Measurements from ENCODE around the gene OR1J1.

OR1J1 gene

DNA sequence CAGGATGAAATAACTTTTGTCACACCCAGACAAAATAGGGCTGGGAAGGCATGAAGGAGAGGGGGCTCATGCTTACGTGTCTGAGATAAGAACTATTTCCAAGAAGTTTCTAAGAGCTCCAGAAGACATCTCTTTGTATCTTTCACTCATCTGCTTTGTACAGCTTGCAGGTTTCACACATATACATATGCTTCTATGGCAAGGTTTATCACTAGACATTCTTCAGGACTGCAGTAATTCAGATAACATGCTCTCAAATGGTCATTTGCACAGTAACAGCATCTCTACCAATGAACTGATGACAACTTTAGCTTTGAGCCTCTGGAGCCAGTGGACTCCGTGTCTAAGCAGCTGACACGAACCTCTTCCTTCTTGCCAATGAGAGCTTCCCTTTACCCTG, 3.2 kb downstream of the OR1J1 start:
- Mint-ChIP-seq H3K4me1 (no peaks in the 10 kb centered on the region), H3K27ac (no peak overlapping the region)
- TF ChIP-seq, protein P1, sequence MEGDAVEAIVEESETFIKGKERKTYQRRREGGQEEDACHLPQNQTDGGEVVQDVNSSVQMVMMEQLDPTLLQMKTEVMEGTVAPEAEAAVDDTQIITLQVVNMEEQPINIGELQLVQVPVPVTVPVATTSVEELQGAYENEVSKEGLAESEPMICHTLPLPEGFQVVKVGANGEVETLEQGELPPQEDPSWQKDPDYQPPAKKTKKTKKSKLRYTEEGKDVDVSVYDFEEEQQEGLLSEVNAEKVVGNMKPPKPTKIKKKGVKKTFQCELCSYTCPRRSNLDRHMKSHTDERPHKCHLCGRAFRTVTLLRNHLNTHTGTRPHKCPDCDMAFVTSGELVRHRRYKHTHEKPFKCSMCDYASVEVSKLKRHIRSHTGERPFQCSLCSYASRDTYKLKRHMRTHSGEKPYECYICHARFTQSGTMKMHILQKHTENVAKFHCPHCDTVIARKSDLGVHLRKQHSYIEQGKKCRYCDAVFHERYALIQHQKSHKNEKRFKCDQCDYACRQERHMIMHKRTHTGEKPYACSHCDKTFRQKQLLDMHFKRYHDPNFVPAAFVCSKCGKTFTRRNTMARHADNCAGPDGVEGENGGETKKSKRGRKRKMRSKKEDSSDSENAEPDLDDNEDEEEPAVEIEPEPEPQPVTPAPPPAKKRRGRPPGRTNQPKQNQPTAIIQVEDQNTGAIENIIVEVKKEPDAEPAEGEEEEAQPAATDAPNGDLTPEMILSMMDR (IDR thresholded peaks at IDR 0.05; ENCODE audit: unreplicated experiment in 3 of 3): no peak

GRCh38 chr9:122468735-122469134, 9.0 kb downstream of the OR1J1 start:
- H3K4me1 Mint-ChIP-seq: no peaks in the 10 kb centered on the region
- no peaks in the 10 kb centered on the region for H3K9me3 Mint-ChIP-seq
- peaks cover 66% of the 10 kb centered on the region for H3K27me3 Mint-ChIP-seq (ENCODE audit: low read depth)
- no peak overlapping the region for H3K27ac Mint-ChIP-seq
- H3K4me3 Mint-ChIP-seq: no peak overlapping the region
- TF ChIP-seq, protein P1 (IDR thresholded peaks at IDR 0.05; ENCODE audit: unreplicated experiment in 3 of 3): no peak
- no peaks in the 10 kb centered on the region for H3K36me3 Mint-ChIP-seq (ENCODE audit: low read depth)

More for the DNA sequence above, 3.2 kb downstream of the OR1J1 start:
- Mint-ChIP-seq H3K4me3 (no peak overlapping the region), H3K36me3 (ENCODE audit: low read depth) (no peaks in the 10 kb centered on the region), H3K27me3 (ENCODE audit: low read depth) (peaks cover 57% of the 10 kb centered on the region), H3K9me3 (no peaks in the 10 kb centered on the region)

DNA sequence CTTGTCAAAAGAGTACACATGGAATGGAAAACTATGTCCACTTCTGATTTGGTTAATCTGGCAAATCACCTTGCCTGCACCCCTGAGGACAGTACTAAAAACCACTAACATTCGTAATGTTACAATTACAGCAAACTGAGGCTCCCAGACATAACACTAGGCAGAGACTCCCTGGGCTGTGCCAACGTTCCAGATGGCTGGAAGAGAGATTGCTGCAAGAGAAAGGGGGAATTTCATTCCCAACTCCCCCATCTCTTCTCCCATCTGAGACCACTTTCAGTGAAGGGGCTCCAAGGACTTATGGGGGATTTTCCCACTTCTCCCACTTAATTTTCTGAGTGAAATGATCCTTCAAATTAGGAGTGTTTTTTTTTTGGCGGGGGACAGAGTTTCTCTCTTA, 11.3 kb downstream of the OR1J1 start:
- H3K4me1 Mint-ChIP-seq: no peaks in the 10 kb centered on the region
- H3K27ac Mint-ChIP-seq: no peak overlapping the region
- peaks cover 82% of the 10 kb centered on the region for H3K27me3 Mint-ChIP-seq (ENCODE audit: low read depth)
- H3K4me3 Mint-ChIP-seq: no peak overlapping the region
- no peaks in the 10 kb centered on the region for H3K36me3 Mint-ChIP-seq (ENCODE audit: low read depth)
- H3K9me3 Mint-ChIP-seq: peaks cover 1% of the 10 kb centered on the region
- TF ChIP-seq, protein P1 (IDR thresholded peaks at IDR 0.05; ENCODE audit: unreplicated experiment in 3 of 3): no peak

DNA sequence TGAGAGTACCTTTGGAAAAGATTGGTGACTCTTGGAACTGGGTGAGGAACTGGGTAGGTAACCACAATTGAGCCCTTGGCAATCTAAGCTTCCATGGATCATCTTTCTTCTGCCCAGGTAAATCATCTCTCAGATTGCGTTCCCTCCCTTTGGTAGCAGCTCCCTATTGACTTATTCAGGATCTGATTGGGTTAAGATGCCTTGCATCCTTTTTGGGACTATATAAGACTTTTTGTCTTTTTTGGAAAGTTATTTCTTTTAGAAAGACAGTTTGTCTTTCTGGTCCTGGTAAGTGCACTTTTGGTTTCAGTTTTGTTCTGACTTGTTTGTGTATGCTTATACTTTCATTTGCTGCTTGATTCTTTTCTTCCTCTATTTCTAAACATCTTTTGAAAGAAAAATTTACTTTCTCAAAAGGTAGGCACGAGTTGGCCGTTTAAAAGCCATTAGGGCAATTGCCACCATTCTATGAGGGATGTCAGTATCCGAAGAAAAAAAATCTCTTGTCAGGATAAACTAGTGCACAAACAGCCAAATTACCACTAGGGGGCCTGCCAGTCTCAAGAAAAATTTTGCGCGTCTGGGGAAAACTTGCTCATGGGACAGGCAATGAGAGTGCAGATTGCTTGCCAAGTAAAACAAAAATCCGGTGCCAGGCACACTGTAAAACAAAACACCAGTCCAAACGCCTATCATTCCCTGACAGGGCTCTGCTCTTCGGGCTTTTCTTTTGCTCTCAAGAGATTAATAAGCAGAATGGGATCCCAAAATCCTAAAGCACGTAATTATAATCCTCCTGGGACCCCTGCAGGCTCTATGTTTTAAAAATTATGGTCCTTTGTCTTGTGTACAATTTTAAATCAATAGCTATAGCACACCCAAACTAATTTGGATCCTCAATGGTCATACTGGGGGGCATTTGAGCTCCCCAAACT, 12.8 kb downstream of the OR1J1 start:
- Mint-ChIP-seq H3K4me1 (no peaks in the 10 kb centered on the region), H3K27ac (no peak overlapping the region), H3K27me3 (ENCODE audit: low read depth) (peaks cover 82% of the 10 kb centered on the region), H3K9me3 (peaks cover 6% of the 10 kb centered on the region), H3K4me3 (peak overlapping the region in 2 of 3 experiments; percentile 40 to 62), H3K36me3 (ENCODE audit: low read depth) (no peaks in the 10 kb centered on the region)
- TF ChIP-seq, protein P1 (IDR thresholded peaks at IDR 0.05; ENCODE audit: unreplicated experiment in 3 of 3): peak; percentile 71 to 78 (median 76)

- Mint-ChIP-seq H3K9me3 (peaks cover 6% of the 10 kb centered on the region), H3K27me3 (ENCODE audit: low read depth) (peaks cover 74% of the 10 kb centered on the region), H3K36me3 (ENCODE audit: low read depth) (no peaks in the 10 kb centered on the region), H3K4me3 (no peak overlapping the region), H3K4me1 (no peaks in the 10 kb centered on the region), H3K27ac (no peak overlapping the region)
- TF ChIP-seq, protein P1 (IDR thresholded peaks at IDR 0.05; ENCODE audit: unreplicated experiment in 3 of 3): no peak
Observed at GRCh38 chr9:122463828-122464632, 13.7 kb downstream of the OR1J1 start.
